Esophagus muscularis mucosa (tissue), 4 donors: ENCODE results near the gene DOCK1. TPM values are rescaled to one million over a fixed set of nuclear protein-coding genes. Genes with fewer than 3 reads are reported as not detected.

Experiments used
- DNase-seq: peaks from one replicate; pipeline ENCODE4 v3.0.0-alpha.2; 2017; ENCODE audit errors: extremely low spot score
- H3K27ac ChIP-seq, 4 donors: fragments of 200-600 bp; sonication (generic); replicated peaks in 1 of 4; 1 replicate in 3 of 4; 2 replicates in 1 of 4; pipeline ENCODE4 v1.5.1; 2016 to 2019; ENCODE audit warnings: mild to moderate bottlenecking in 1 of 4
- H3K27me3 ChIP-seq, 4 donors: fragments of 200-600 bp; sonication (generic); one replicate each; pipeline versions ENCODE4 v1.5.1 to v1.6.0; 2016 to 2019
- H3K36me3 ChIP-seq, 4 donors: fragments of 200-600 bp; sonication (generic); one replicate each; pipeline ENCODE4 v1.5.1; 2016 to 2019
- H3K4me1 ChIP-seq, 4 donors: fragments of 200-600 bp; sonication (generic); one replicate each; pipeline ENCODE4 v1.5.1; 2016 to 2019
- H3K4me3 ChIP-seq, 4 donors: fragments of 200-600 bp; sonication (generic); 1 replicate in 2 of 4; 2 replicates in 2 of 4; pipeline ENCODE4 v1.5.1; 2016 to 2019; ENCODE audit warnings: mild to moderate bottlenecking in 4 of 4, moderate library complexity in 1 of 4
- H3K9me3 ChIP-seq, 4 donors: fragments of 200-600 bp; sonication (generic); 1 replicate in 3 of 4; 2 replicates in 1 of 4; pipeline ENCODE4 v1.5.1; 2016 to 2019
- EP300 ChIP-seq: sonication (generic); formaldehyde crosslinking; IDR thresholded peaks from one replicate; pipeline ENCODE4 v1.6.1; 2017; ENCODE audit warnings: antibody characterized with exemption
- POLR2A ChIP-seq: fragments of 450-650 bp; IDR thresholded peaks from one replicate; pipeline ENCODE4 v1.6.1; 2017; ENCODE audit warnings: antibody characterized with exemption, moderate library complexity, mild to moderate bottlenecking, low read depth
- POLR2AphosphoS5 ChIP-seq, 2 donors: sonication (generic); formaldehyde crosslinking; IDR thresholded peaks; one replicate each; pipeline ENCODE4 v1.6.1; 2017; ENCODE audit warnings: antibody characterized with exemption in 2 of 2
- WGBS: methylation state at CpG from one replicate; pipeline ENCODE4 v1.1.5; 2018; 5-methylcytosine and 5-hydroxymethylcytosine counted together
- intact Hi-C: fragments of 100-400 bp; cut with DNase I; formaldehyde crosslinking; loops from one replicate; pipeline ENCODE4 v1.15.1; 2023
- total RNA-seq, 4 donors: library from RNA; depleted of rRNA; stranded (reverse); fragments of >200 nt; gene quantifications; one replicate each; pipeline versions ENCODE4 v1.1.0 to v1.2.1, GENCODE V29; 2016
- TF ChIP-seq, protein P1 (sequence below), 3 experiments: fragments of 200-600 bp in 2 of 3; fragments of 450-650 bp in 1 of 3; sonication (generic) in 2 of 3; IDR thresholded peaks; one replicate each; pipeline ENCODE4 v1.5.1; 2017 to 2019; ENCODE audit warnings: antibody characterized with exemption in 3 of 3, mild to moderate bottlenecking in 2 of 3, moderate library complexity in 1 of 3

The DOCK1 gene
- total RNA-seq, 4 donors from 2014 or later: 41.4 to 60.3 (median 55.3) TPM

DNA sequence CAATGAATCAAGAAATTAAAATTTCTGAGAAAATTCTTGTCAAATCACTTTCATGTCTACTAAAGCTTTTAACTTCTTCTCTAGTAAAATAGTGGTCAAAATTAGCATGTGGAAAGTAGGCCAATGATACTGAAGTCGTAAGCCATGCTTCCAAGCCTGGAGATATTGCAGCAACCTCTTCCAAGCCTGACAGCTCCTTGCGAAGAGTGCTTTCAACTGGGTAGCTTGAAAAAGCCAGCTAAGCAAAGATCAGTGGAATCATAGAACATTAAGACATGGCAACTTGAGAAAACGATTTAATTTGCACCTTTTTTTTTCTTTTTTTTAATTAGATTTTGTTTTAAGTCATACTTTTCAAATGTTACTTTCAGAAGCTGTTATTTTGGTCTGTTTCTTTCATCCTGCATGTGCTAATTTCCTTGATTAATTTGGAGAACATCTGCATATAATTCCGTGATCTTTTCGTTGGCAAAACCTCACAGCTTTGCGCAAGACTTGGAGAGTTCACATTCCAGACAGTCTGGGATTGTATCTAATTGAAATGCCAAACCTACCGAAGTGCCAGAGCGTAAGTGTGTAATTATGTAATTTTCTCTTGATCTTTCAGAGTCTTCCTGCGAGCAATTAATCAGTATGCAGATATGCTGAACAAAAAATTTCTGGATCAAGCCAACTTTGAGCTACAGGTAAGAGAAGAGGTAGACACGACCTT lies 433.3 kb downstream of the DOCK1 start:
- intact Hi-C loops: no loop called here
- no peak for DNase-seq

DNA sequence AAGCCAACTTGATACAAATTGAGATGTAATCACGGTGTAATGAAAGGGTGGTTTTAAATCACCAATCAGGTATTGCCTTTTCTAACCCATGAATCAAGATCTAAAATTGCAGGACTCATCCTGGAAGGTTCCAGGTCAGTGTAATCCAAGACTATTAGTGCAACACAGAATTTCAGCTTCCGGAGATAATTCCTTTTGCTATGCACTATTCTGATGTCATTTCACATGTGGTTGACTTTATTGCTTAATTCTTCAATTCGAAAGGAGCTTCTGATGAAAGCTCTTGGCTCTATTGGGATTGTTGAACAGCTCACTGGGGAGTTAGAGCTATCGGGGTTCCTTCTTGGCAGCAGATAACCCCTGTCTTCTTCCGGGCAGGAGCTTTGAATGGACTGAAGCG lies 438.6 kb downstream of the DOCK1 start:
- intact Hi-C loops: no loop called here

More for the DNA sequence above, 433.3 kb downstream of the DOCK1 start:
- no peak overlapping the region for H3K4me3 ChIP-seq
- H3K27ac ChIP-seq: no peak overlapping the region
- H3K27me3 ChIP-seq: no peaks in the 10 kb centered on the region
- TF ChIP-seq, protein P1, sequence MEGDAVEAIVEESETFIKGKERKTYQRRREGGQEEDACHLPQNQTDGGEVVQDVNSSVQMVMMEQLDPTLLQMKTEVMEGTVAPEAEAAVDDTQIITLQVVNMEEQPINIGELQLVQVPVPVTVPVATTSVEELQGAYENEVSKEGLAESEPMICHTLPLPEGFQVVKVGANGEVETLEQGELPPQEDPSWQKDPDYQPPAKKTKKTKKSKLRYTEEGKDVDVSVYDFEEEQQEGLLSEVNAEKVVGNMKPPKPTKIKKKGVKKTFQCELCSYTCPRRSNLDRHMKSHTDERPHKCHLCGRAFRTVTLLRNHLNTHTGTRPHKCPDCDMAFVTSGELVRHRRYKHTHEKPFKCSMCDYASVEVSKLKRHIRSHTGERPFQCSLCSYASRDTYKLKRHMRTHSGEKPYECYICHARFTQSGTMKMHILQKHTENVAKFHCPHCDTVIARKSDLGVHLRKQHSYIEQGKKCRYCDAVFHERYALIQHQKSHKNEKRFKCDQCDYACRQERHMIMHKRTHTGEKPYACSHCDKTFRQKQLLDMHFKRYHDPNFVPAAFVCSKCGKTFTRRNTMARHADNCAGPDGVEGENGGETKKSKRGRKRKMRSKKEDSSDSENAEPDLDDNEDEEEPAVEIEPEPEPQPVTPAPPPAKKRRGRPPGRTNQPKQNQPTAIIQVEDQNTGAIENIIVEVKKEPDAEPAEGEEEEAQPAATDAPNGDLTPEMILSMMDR (IDR thresholded peaks at IDR 0.05): no peak
- TF ChIP-seq EP300 (no peak), POLR2A (no peak), POLR2AphosphoS5 (IDR thresholded peaks at IDR 0.05) (no peak)
- WGBS: 80% methylated on average over 10 of the region's 10 CpGs
- peaks cover 0 to 6% (median 0%) of the 10 kb centered on the region in 4 donors for H3K4me1 ChIP-seq
- H3K9me3 ChIP-seq: no peaks in the 10 kb centered on the region
- H3K36me3 ChIP-seq: peaks cover 0 to 8% (median 6%) of the 10 kb centered on the region in 4 donors

GRCh38 chr10:127344346-127344745 lies 439.1 kb downstream of the DOCK1 start:
- H3K27ac ChIP-seq: no peak overlapping the region
- no peak for TF ChIP-seq POLR2A
- no peaks in the 10 kb centered on the region for H3K27me3 ChIP-seq
- intact Hi-C loops: no loop called here
- DNase-seq: no peak
- WGBS: 93% methylated on average over 6 of the region's 6 CpGs
- H3K9me3 ChIP-seq: no peaks in the 10 kb centered on the region
- no peak overlapping the region for H3K4me3 ChIP-seq
- H3K36me3 ChIP-seq: peaks cover 24 to 41% (median 38%) of the 10 kb centered on the region in 4 donors
- H3K4me1 ChIP-seq: no peaks in the 10 kb centered on the region

More for the DNA sequence above, 438.6 kb downstream of the DOCK1 start:
- Histone ChIP-seq H3K36me3 (peaks cover 24 to 41% (median 38%) of the 10 kb centered on the region in 4 donors), H3K27ac (no peak overlapping the region), H3K27me3 (no peaks in the 10 kb centered on the region), H3K4me3 (no peak overlapping the region), H3K9me3 (no peaks in the 10 kb centered on the region), H3K4me1 (no peaks in the 10 kb centered on the region)
- no peak for DNase-seq
- TF ChIP-seq, protein P1 (IDR thresholded peaks at IDR 0.05): no peak
- TF ChIP-seq EP300: no peak
- TF ChIP-seq POLR2AphosphoS5 (IDR thresholded peaks at IDR 0.05): no peak
- TF ChIP-seq POLR2A: no peak
- 93% methylated on average over 6 of the region's 6 CpGs for WGBS

- H3K27me3 ChIP-seq: no peaks in the 10 kb centered on the region
- H3K4me3 ChIP-seq: no peak overlapping the region
- H3K27ac ChIP-seq: no peak overlapping the region
- intact Hi-C loops: no loop called here
- H3K4me1 ChIP-seq: no peaks in the 10 kb centered on the region
- H3K9me3 ChIP-seq: no peaks in the 10 kb centered on the region
- TF ChIP-seq EP300 (no peak), POLR2A (no peak), POLR2AphosphoS5 (IDR thresholded peaks at IDR 0.05) (no peak)
- 95% methylated on average over 11 of the region's 17 CpGs for WGBS
- H3K36me3 ChIP-seq: peaks cover 24 to 41% (median 36%) of the 10 kb centered on the region in 4 donors
- no peak for DNase-seq
Measured at GRCh38 chr10:127345231-127345965, 440.2 kb downstream of the DOCK1 start.

DNA sequence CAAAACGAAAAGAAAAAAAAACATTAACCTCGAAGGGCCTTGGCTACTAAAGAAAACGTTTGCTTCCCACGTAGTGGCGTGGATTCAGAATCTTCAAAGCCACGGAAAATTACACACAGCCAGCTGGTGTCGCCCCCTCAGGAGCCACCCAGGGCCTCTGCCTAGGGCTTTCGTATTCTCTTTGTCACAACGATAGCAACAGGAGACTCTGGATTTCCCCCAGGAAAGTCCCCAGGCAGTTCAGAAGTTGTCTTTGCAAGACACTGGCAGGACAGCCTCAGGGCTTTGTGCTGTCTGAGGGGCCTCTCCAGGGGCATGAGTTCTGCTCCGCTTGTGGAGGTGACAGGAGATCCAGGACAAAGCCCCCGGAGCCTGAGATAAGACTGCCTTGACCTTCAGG lies 441.4 kb downstream of the DOCK1 start:
- 83% methylated on average over 9 of the region's 11 CpGs for WGBS
- Histone ChIP-seq H3K4me3 (no peak overlapping the region), H3K9me3 (no peaks in the 10 kb centered on the region), H3K27ac (no peak overlapping the region), H3K36me3 (peaks cover 24 to 38% (median 35%) of the 10 kb centered on the region in 4 donors), H3K27me3 (no peaks in the 10 kb centered on the region), H3K4me1 (no peaks in the 10 kb centered on the region)
- DNase-seq: no peak
- intact Hi-C loops: no loop called here
- TF ChIP-seq EP300 (no peak), POLR2AphosphoS5 (IDR thresholded peaks at IDR 0.05) (no peak), POLR2A (no peak)
- TF ChIP-seq, protein P1 (IDR thresholded peaks at IDR 0.05): no peak
